ENCODE data around the gene LILRB4. TPM values are rescaled to one million over a fixed set of nuclear protein-coding genes. Genes with fewer than 3 reads are reported as not detected.
"Not testable (repeated sequence)": the region's sequence is repeated elsewhere in the genome, so short reads cannot be mapped to it uniquely, and the experiment has no call there.

LILRB4 gene
- total RNA-seq, 4 donors from 2014 or later = 1.1 to 5.1 (median 2.4) TPM

DNA sequence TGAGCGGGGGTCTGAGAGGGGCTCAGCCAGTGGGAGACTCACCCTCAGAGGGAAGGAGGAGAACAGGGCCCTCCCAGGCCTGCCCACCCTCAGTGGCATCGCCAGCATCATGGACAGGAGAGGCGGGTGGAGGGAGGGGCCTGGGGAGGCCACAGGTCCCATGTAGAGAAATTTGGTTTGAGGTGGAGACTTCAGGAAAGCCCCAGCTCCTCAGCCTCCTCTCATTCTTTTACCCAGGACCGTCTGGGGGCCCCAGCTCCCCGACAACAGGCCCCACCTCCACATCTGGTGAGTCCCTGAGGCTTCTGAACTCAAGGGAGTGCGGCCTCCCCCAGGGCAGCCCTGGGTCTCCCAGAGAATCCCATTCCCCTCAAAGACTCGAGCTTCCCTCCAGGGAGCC lies 29.4 kb upstream of the LILRB4 start:
- DNase-seq (ENCODE audit: low spot score in 2 of 2) = no peak
- no peak for TF ChIP-seq POLR2A (IDR thresholded peaks at IDR 0.05)
- TF ChIP-seq, protein P1, sequence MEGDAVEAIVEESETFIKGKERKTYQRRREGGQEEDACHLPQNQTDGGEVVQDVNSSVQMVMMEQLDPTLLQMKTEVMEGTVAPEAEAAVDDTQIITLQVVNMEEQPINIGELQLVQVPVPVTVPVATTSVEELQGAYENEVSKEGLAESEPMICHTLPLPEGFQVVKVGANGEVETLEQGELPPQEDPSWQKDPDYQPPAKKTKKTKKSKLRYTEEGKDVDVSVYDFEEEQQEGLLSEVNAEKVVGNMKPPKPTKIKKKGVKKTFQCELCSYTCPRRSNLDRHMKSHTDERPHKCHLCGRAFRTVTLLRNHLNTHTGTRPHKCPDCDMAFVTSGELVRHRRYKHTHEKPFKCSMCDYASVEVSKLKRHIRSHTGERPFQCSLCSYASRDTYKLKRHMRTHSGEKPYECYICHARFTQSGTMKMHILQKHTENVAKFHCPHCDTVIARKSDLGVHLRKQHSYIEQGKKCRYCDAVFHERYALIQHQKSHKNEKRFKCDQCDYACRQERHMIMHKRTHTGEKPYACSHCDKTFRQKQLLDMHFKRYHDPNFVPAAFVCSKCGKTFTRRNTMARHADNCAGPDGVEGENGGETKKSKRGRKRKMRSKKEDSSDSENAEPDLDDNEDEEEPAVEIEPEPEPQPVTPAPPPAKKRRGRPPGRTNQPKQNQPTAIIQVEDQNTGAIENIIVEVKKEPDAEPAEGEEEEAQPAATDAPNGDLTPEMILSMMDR (IDR thresholded peaks at IDR 0.05) = no peak
- TF ChIP-seq EP300 (IDR thresholded peaks at IDR 0.05) = no peak
- Histone ChIP-seq H3K9me3 (no peaks in the 10 kb centered on the region), H3K27ac (no peak overlapping the region), H3K4me3 (no peak overlapping the region), H3K4me1 (no peaks in the 10 kb centered on the region), H3K27me3 (no peaks in the 10 kb centered on the region), H3K36me3 (no peaks in the 10 kb centered on the region)
- 65 to 71% methylated on average over 6 to 7 of the region's 7 CpGs for WGBS, 2 donors

DNA sequence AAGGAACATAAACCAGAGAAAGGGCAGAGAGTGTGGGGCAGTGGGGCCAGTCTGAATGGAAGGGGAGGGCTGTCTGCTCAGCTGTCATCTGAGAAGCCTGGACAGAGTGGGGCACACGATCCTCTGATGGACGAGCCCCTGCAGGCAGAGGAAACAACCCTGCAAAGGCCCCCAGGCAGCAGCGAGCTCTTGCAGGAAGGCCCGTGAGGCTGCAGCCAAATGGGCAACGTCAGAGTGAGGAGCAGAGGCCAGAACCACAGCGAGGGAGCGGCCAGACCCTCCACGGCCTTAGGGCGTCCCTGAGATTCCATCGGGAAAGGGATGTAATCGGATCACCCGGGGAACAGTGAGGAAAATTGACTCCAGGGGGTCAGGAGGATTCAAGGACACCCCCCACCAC lies 26.7 kb upstream of the LILRB4 start:
- not testable (repeated sequence) for H3K9me3 ChIP-seq; DNase-seq (ENCODE audit: low spot score in 2 of 2); H3K27me3 ChIP-seq; H3K4me3 ChIP-seq; H3K36me3 ChIP-seq; H3K4me1 ChIP-seq; H3K27ac ChIP-seq
- 17 to 49% methylated on average over 12 of the region's 12 CpGs for WGBS, 2 donors

GRCh38 chr19:54638683-54639082 lies 24.1 kb upstream of the LILRB4 start:
- WGBS, 2 donors = 90 to 91% methylated on average over 18 of the region's 18 CpGs
- Histone ChIP-seq H3K27ac (no peak overlapping the region), H3K9me3 (no peaks in the 10 kb centered on the region), H3K4me1 (no peaks in the 10 kb centered on the region), H3K27me3 (no peaks in the 10 kb centered on the region), H3K4me3 (no peak overlapping the region), H3K36me3 (no peaks in the 10 kb centered on the region)
- no peak for DNase-seq (ENCODE audit: low spot score in 2 of 2)
- TF ChIP-seq POLR2A (IDR thresholded peaks at IDR 0.05) = no peak
- no peak for TF ChIP-seq EP300 (IDR thresholded peaks at IDR 0.05)
- TF ChIP-seq, protein P1 (IDR thresholded peaks at IDR 0.05) = no peak

DNA sequence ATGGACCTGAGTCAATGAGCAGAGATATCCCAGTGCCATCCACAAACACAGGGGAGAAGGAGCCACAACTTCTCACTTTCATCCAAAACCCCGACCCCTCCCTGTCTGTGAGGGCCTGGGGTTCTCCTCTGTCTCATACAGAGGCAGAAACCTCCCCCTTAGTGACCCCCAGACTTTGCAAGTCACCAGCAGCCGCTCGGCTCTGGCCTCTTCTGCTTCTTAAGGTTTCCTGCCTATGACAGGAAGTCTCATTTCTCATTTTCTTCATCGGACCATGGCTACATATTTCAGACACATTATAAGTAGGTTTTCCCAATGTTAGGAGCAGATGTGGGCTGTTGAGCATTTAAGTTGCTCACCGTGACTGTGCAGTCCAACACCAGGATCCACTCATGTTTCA lies 19.8 kb upstream of the LILRB4 start:
- WGBS, 2 donors = 66 to 74% methylated on average over 5 of the region's 5 CpGs
- DNase-seq (ENCODE audit: low spot score in 2 of 2); H3K27ac ChIP-seq; H3K9me3 ChIP-seq; H3K4me3 ChIP-seq; H3K4me1 ChIP-seq; H3K36me3 ChIP-seq; H3K27me3 ChIP-seq: not testable (repeated sequence)

- H3K4me3 ChIP-seq; H3K9me3 ChIP-seq; H3K4me1 ChIP-seq; H3K27ac ChIP-seq; H3K36me3 ChIP-seq; H3K27me3 ChIP-seq; DNase-seq (ENCODE audit: low spot score in 2 of 2): not testable (repeated sequence)
- WGBS, 2 donors = 60 to 70% methylated on average over 6 of the region's 6 CpGs
Measured at GRCh38 chr19:54643583-54643982, 19.2 kb upstream of the LILRB4 start.

GRCh38 chr19:54644056-54644455 lies 18.7 kb upstream of the LILRB4 start:
- no peak overlapping the region for H3K27ac ChIP-seq
- no peaks in the 10 kb centered on the region for H3K36me3 ChIP-seq
- no peaks in the 10 kb centered on the region for H3K4me1 ChIP-seq
- WGBS, 2 donors = 64 to 65% methylated on average over 5 of the region's 5 CpGs
- no peaks in the 10 kb centered on the region for H3K27me3 ChIP-seq
- no peak for TF ChIP-seq POLR2A (IDR thresholded peaks at IDR 0.05)
- TF ChIP-seq EP300 (IDR thresholded peaks at IDR 0.05) = peak in 1 of 2 donors; percentile 11
- TF ChIP-seq, protein P1 (IDR thresholded peaks at IDR 0.05) = no peak
- no peaks in the 10 kb centered on the region for H3K9me3 ChIP-seq
- H3K4me3 ChIP-seq = no peak overlapping the region
- DNase-seq (ENCODE audit: low spot score in 2 of 2) = peak in 1 of 2 donors; percentile 24

GRCh38 chr19:54646331-54646841 lies 16.4 kb upstream of the LILRB4 start:
- no peaks in the 10 kb centered on the region for H3K4me1 ChIP-seq
- 85 to 88% methylated on average over 19 of the region's 19 CpGs for WGBS, 2 donors
- DNase-seq (ENCODE audit: low spot score in 2 of 2) = no peak
- H3K27me3 ChIP-seq = no peaks in the 10 kb centered on the region
- H3K36me3 ChIP-seq = no peaks in the 10 kb centered on the region
- no peaks in the 10 kb centered on the region for H3K9me3 ChIP-seq
- TF ChIP-seq POLR2A (IDR thresholded peaks at IDR 0.05) (no peak), EP300 (IDR thresholded peaks at IDR 0.05) (no peak)
- TF ChIP-seq, protein P1 (IDR thresholded peaks at IDR 0.05) = no peak
- no peak overlapping the region for H3K4me3 ChIP-seq
- H3K27ac ChIP-seq = no peak overlapping the region
